Neural crest cell (in vitro differentiated cells): ENCODE measurements around the gene TMEM235. TPM values are rescaled to one million over a fixed set of nuclear protein-coding genes. Genes with fewer than 3 reads are reported as not detected.

Experiments
- DNase-seq: peaks from one replicate; pipeline ENCODE4 v3.0.0; 2021; ENCODE audit warnings: low read depth, mixed read lengths, low spot score
- H3K27ac Mint-ChIP-seq: one replicate; pipeline ENCODE4 v1.8.0; 2021; ENCODE audit warnings: mild to moderate bottlenecking, mixed read lengths; ENCODE audit not compliant: unreplicated experiment
- H3K27me3 Mint-ChIP-seq: 2 replicates; pipeline ENCODE4 v1.8.0; 2021; ENCODE audit warnings: low read depth, mild to moderate bottlenecking, mixed read lengths
- H3K36me3 Mint-ChIP-seq: 2 replicates; pipeline ENCODE4 v1.8.0; 2021; ENCODE audit warnings: low read depth, mild to moderate bottlenecking, mixed read lengths
- H3K4me1 Mint-ChIP-seq: 2 replicates; pipeline ENCODE4 v1.8.0; 2021; ENCODE audit warnings: mixed read lengths
- H3K4me3 Mint-ChIP-seq: one replicate; pipeline ENCODE4 v1.8.0; 2021; ENCODE audit warnings: mild to moderate bottlenecking, mixed read lengths
- H3K9me3 Mint-ChIP-seq: 2 replicates; pipeline ENCODE4 v1.8.0; 2021; ENCODE audit warnings: mixed read lengths
- CTCF ChIP-seq: fragments of 200-600 bp; sonication (generic); conservative IDR thresholded peaks from 2 replicates; pipeline ENCODE4 v1.5.0; 2021; ENCODE audit warnings: antibody characterized with exemption, mild to moderate bottlenecking
- total RNA-seq: library from RNA; stranded (reverse); gene quantifications from 2 replicates; pipeline ENCODE4 v1.2.1, GENCODE V29; 2021

The TMEM235 gene
- total RNA-seq, 1 donor from 2014 or later, result not detected

GRCh38 chr17:78289004-78289403 lies 57.6 kb downstream of the TMEM235 start:
- no peak overlapping the region for H3K4me3 Mint-ChIP-seq
- no peak for TF ChIP-seq CTCF
- H3K27me3 Mint-ChIP-seq, result no peaks in the 10 kb centered on the region
- H3K9me3 Mint-ChIP-seq, result no peaks in the 10 kb centered on the region
- H3K27ac Mint-ChIP-seq, result no peak overlapping the region
- DNase-seq, result no peak
- no peaks in the 10 kb centered on the region for H3K4me1 Mint-ChIP-seq
- H3K36me3 Mint-ChIP-seq, result no peaks in the 10 kb centered on the region

GRCh38 chr17:78289802-78290363 lies 58.5 kb downstream of the TMEM235 start:
- DNase-seq, result peak; percentile 65
- Mint-ChIP-seq H3K9me3 (no peaks in the 10 kb centered on the region), H3K36me3 (no peaks in the 10 kb centered on the region), H3K27ac (no peak overlapping the region), H3K4me3 (no peak overlapping the region), H3K27me3 (no peaks in the 10 kb centered on the region), H3K4me1 (no peaks in the 10 kb centered on the region)
- TF ChIP-seq CTCF, result peak; percentile 79

Other genes starting within 250 kb of the TMEM235 start
- gene TMC6, start 102.9 kb upstream of the TMEM235 start, total RNA-seq, result 85.0 and 86.0 TPM in 2 replicates
- gene TMC8, start 100.9 kb upstream of the TMEM235 start, total RNA-seq, result 0.71 and 0.79 TPM in 2 replicates
- gene C17orf99, start 85.2 kb upstream of the TMEM235 start, total RNA-seq, result not detected in 2 replicates
- gene SYNGR2, start 63.0 kb upstream of the TMEM235 start, total RNA-seq, result 19.3 and 23.0 TPM in 2 replicates
- gene TK1, start 44.6 kb upstream of the TMEM235 start, total RNA-seq, result 48.7 and 53.9 TPM in 2 replicates
- gene AFMID, start 44.3 kb upstream of the TMEM235 start, total RNA-seq, result 38.1 and 41.9 TPM in 2 replicates
- gene BIRC5, start 17.4 kb upstream of the TMEM235 start, total RNA-seq, result 123 and 134 TPM in 2 replicates
- gene SOCS3, start 128.4 kb downstream of the TMEM235 start, total RNA-seq, result 5.4 and 6.1 TPM in 2 replicates
- 42.7 and 52.0 TPM in 2 replicates for gene PGS1, start 147.0 kb downstream of the TMEM235 start, total RNA-seq